ENCODE measurements around the gene KRT10. TPM values are rescaled to one million over a fixed set of nuclear protein-coding genes. Genes with fewer than 3 reads are reported as not detected.

KRT10 gene
- total RNA-seq, 1 donor from 2014 or later = 37.5 TPM

- DNase-seq (ENCODE audit: low spot score, unreplicated experiment) = no peak
- no peak overlapping the region for H3K27ac Mint-ChIP-seq
- H3K4me1 Mint-ChIP-seq (ENCODE audit: low read depth) = no peaks in the 10 kb centered on the region
- H3K9me3 Mint-ChIP-seq (ENCODE audit: low read depth) = no peaks in the 10 kb centered on the region
- no peak overlapping the region for H3K4me3 Mint-ChIP-seq (ENCODE audit: low read depth)
- H3K36me3 Mint-ChIP-seq (ENCODE audit: insufficient read depth) = no peaks in the 10 kb centered on the region
- H3K27me3 Mint-ChIP-seq = peaks cover 24% of the 10 kb centered on the region
- TF ChIP-seq CTCF (IDR thresholded peaks at IDR 0.05; ENCODE audit: unreplicated experiment) = no peak
These were observed 46.5 kb downstream of the KRT10 start for GRCh38 chr17:40775945-40776344.

GRCh38 chr17:40772101-40772500 is 50.3 kb downstream of the KRT10 start, which contains the start of gene KRT26:
TSS of gene KRT26 (minus strand) at chr17:40772201. CDS start at chr17:40772113, 88 bp downstream.
- Mint-ChIP-seq H3K27me3 (peaks cover 16% of the 10 kb centered on the region), H3K9me3 (ENCODE audit: low read depth) (no peaks in the 10 kb centered on the region), H3K36me3 (ENCODE audit: insufficient read depth) (no peaks in the 10 kb centered on the region), H3K27ac (no peak within 1 kb of the TSS), H3K4me1 (ENCODE audit: low read depth) (no peaks in the 10 kb centered on the region), H3K4me3 (ENCODE audit: low read depth) (no peak within 1 kb of the TSS)
- no peak for DNase-seq (ENCODE audit: low spot score, unreplicated experiment)
- TF ChIP-seq CTCF (IDR thresholded peaks at IDR 0.05; ENCODE audit: unreplicated experiment) = no peak

Other genes with a start within 250 kb of the KRT10 start
- 190 and 195 TPM in 2 replicates for gene SMARCE1, start 174.8 kb downstream of the KRT10 start, total RNA-seq
- gene KRT222, start 157.4 kb downstream of the KRT10 start, total RNA-seq = 0.36 and 1.1 TPM in 2 replicates
- not detected in 2 replicates for gene KRT24, start 118.9 kb downstream of the KRT10 start, total RNA-seq
- not detected in 2 replicates for gene KRT25, start 67.3 kb downstream of the KRT10 start, total RNA-seq
- not detected in 2 replicates for gene KRT26, start 50.4 kb downstream of the KRT10 start, total RNA-seq
- gene KRT27, start 40.1 kb downstream of the KRT10 start, total RNA-seq = not detected in 2 replicates
- not detected in 2 replicates for gene KRT28, start 22.7 kb downstream of the KRT10 start, total RNA-seq
- gene KRT12, start 44.6 kb upstream of the KRT10 start, total RNA-seq = not detected in 2 replicates
- gene KRT20, start 62.6 kb upstream of the KRT10 start, total RNA-seq = not detected in 2 replicates
- 2.1 and 3.8 TPM in 2 replicates for gene KRT23, start 115.0 kb upstream of the KRT10 start, total RNA-seq
- not detected in 2 replicates for gene KRT39, start 144.3 kb upstream of the KRT10 start, total RNA-seq
- gene KRT40, start 161.7 kb upstream of the KRT10 start, total RNA-seq = 0.13 TPM in 1 of 2 replicates, not detected in the other
- gene KRTAP3-3, start 171.6 kb upstream of the KRT10 start, total RNA-seq = not detected in 2 replicates
- gene KRTAP3-2, start 177.3 kb upstream of the KRT10 start, total RNA-seq = not detected in 2 replicates
- not detected in 2 replicates for gene KRTAP3-1, start 186.5 kb upstream of the KRT10 start, total RNA-seq
- gene KRTAP1-5, start 204.6 kb upstream of the KRT10 start, total RNA-seq = not detected in 2 replicates
- gene KRTAP1-4, start 207.6 kb upstream of the KRT10 start, total RNA-seq = not detected in 2 replicates
- gene KRTAP1-3, start 212.3 kb upstream of the KRT10 start, total RNA-seq = not detected in 2 replicates
- not detected in 2 replicates for gene KRTAP1-1, start 218.8 kb upstream of the KRT10 start, total RNA-seq
- not detected in 2 replicates for gene KRTAP2-1, start 224.7 kb upstream of the KRT10 start, total RNA-seq
- gene KRTAP2-2, start 232.6 kb upstream of the KRT10 start, total RNA-seq = not detected in 2 replicates
- not detected in 2 replicates for gene KRTAP2-3, start 237.5 kb upstream of the KRT10 start, total RNA-seq
- gene KRTAP2-4, start 243.3 kb upstream of the KRT10 start, total RNA-seq = not detected in 2 replicates

All from progenitor cell of endocrine pancreas (in vitro differentiated cells).